Measurements from ENCODE around the gene EXOC6B.

EXOC6B gene

DNA sequence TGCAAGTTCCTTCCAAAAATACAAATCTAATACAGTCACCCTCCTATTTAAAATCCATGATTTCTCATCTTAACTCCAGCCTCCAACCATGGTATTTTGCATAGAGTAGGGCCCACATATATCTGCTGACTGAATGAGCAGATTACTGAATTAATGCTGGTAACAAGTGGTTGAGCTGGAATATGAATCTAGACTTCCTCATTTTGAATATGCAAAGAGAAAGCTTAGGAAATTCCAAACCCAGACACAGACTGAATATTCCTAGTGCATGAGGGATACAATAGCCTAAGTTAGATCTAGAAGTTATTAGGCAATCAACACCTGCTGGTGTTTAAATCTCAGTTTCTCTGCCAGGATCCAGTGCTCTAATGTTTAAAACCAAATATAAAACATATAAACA, 463.1 kb downstream of the EXOC6B start:
- Histone ChIP-seq H3K36me3 (ENCODE audit: control insufficient read depth, insufficient read depth, low read length) (no peaks in the 10 kb centered on the region), H3K4me3 (ENCODE audit: low read depth, low read length) (no peak overlapping the region), H3K27me3 (ENCODE audit: control insufficient read depth, insufficient read depth, low read length) (no peaks in the 10 kb centered on the region), H3K27ac (ENCODE audit: low read depth, low read length) (no peak overlapping the region), H3K9ac (ENCODE audit: low read depth, low read length) (no peak overlapping the region), H3K9me3 (ENCODE audit: control insufficient read depth, insufficient read depth, low read length) (no peaks in the 10 kb centered on the region), H3K4me1 (ENCODE audit: control insufficient read depth, insufficient read depth, low read length) (peaks cover 6% of the 10 kb centered on the region)

DNA sequence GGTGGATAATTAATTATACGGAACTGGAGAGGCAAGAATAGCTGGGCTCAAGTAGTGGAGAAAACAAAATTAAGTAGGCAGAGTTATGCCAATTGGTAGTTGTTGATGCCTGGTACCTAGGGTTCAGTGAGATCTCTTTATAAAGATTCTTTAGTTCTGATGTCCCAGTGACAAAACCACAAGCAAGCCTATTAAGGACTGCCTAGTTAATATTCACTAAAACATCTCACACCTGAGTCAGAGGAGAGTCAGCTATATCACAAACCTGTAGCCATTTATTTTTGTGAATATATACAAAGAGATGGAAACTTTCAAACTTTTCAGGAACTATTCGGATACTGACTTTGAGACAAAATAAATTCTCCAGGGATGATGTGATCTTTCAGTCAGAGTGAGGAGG, 464.3 kb downstream of the EXOC6B start:
- H3K4me1 ChIP-seq (ENCODE audit: control insufficient read depth, insufficient read depth, low read length): no peaks in the 10 kb centered on the region
- H3K36me3 ChIP-seq (ENCODE audit: control insufficient read depth, insufficient read depth, low read length): no peaks in the 10 kb centered on the region
- no peak overlapping the region for H3K27ac ChIP-seq (ENCODE audit: low read depth, low read length)
- H3K4me3 ChIP-seq (ENCODE audit: low read depth, low read length): no peak overlapping the region
- H3K9ac ChIP-seq (ENCODE audit: low read depth, low read length): no peak overlapping the region
- H3K9me3 ChIP-seq (ENCODE audit: control insufficient read depth, insufficient read depth, low read length): no peaks in the 10 kb centered on the region
- H3K27me3 ChIP-seq (ENCODE audit: control insufficient read depth, insufficient read depth, low read length): no peaks in the 10 kb centered on the region

DNA sequence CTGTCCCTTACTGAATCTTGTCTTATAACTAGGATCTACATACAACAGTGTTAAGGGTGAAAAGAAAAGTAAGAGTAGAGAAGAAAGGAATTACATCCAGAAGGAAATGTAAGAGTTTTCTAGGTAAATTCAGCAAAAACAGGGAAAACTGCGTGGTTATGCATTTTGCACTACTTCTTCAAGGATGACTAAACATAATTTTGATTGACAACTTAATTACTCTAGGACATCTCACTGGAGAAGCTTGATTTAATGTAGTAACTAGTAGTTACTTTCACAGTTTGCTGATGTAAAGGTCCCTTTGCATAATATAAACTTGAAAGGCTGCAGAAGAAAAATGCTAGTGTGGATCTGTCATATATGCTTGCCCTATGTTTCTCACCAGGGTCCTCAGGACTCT, 464.8 kb downstream of the EXOC6B start:
- Histone ChIP-seq H3K4me3 (ENCODE audit: low read depth, low read length) (no peak overlapping the region), H3K27me3 (ENCODE audit: control insufficient read depth, insufficient read depth, low read length) (no peaks in the 10 kb centered on the region), H3K27ac (ENCODE audit: low read depth, low read length) (no peak overlapping the region), H3K9me3 (ENCODE audit: control insufficient read depth, insufficient read depth, low read length) (no peaks in the 10 kb centered on the region), H3K4me1 (ENCODE audit: control insufficient read depth, insufficient read depth, low read length) (no peaks in the 10 kb centered on the region), H3K36me3 (ENCODE audit: control insufficient read depth, insufficient read depth, low read length) (no peaks in the 10 kb centered on the region), H3K9ac (ENCODE audit: low read depth, low read length) (no peak overlapping the region)

DNA sequence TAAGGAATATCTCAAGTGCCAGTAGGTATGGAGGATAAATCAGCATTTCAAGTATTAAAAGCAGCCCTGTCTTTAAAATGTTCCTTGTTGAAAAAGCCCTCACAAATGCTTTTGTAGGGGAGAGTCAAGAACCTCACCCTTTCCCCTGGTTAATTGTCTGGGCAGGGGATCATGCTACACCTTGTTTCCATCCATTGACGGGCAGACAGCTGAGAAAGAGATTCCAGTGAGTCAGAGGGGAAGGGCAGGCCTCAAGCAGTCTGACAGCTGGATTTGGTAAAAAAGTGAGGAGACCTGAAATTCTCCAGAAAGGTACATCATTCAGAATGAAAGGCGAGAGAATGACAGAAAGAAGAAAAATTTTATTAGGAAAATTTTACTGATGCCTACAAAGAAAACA, 475.0 kb downstream of the EXOC6B start:
- Histone ChIP-seq H3K9me3 (ENCODE audit: control insufficient read depth, insufficient read depth, low read length) (no peaks in the 10 kb centered on the region), H3K27me3 (ENCODE audit: control insufficient read depth, insufficient read depth, low read length) (no peaks in the 10 kb centered on the region), H3K9ac (ENCODE audit: low read depth, low read length) (no peak overlapping the region), H3K27ac (ENCODE audit: low read depth, low read length) (peak overlapping the region; percentile 70), H3K36me3 (ENCODE audit: control insufficient read depth, insufficient read depth, low read length) (no peaks in the 10 kb centered on the region), H3K4me3 (ENCODE audit: low read depth, low read length) (no peak overlapping the region), H3K4me1 (ENCODE audit: control insufficient read depth, insufficient read depth, low read length) (peaks cover 15% of the 10 kb centered on the region)

DNA sequence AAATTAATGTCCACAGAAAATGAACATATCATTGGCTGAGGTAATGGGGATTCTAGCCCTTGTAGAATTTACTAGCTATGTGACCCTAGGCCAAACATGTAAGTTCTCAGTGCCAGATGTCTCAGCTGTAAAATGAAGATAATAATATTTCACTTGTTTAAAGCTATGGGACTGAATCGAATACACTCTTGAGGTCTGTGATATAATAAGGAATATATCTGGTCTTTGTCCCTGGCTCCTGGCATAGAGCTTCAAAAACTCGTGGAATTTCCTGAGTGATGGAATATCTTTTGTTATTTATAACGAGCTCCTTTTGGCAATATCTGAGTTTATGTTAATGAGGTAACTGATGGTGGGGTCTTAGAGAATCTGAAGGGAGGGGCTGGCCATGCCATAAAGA, 476.8 kb downstream of the EXOC6B start:
- Histone ChIP-seq H3K4me3 (ENCODE audit: low read depth, low read length) (no peak overlapping the region), H3K9me3 (ENCODE audit: control insufficient read depth, insufficient read depth, low read length) (0 out of 2 replicates have a peak, but pooled peaks cover 2% of the 10 kb centered on the region), H3K27ac (ENCODE audit: low read depth, low read length) (no peak overlapping the region), H3K27me3 (ENCODE audit: control insufficient read depth, insufficient read depth, low read length) (no peaks in the 10 kb centered on the region), H3K36me3 (ENCODE audit: control insufficient read depth, insufficient read depth, low read length) (no peaks in the 10 kb centered on the region), H3K4me1 (ENCODE audit: control insufficient read depth, insufficient read depth, low read length) (peaks cover 15% of the 10 kb centered on the region), H3K9ac (ENCODE audit: low read depth, low read length) (no peak overlapping the region)

DNA sequence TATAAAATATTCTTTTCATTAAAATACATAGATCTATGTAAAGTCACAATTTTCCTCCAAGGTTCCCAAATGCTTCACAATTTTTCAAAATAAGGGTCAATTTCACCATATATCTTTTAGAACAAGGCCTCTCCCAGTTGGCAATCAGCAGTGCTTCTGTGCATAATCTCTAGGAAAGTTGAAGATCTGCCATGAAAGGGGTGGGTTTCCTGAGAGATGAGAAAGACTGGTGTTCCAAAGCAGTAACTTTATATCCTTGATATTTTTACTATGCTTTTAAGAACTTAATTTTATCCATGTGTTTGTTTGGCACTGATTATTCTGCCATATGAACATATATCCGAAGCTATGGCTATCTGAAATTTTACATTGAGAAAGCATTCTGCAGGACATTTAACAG, 478.8 kb downstream of the EXOC6B start:
- no peak overlapping the region for H3K4me3 ChIP-seq (ENCODE audit: low read depth, low read length)
- peaks cover 15% of the 10 kb centered on the region for H3K4me1 ChIP-seq (ENCODE audit: control insufficient read depth, insufficient read depth, low read length)
- no peaks in the 10 kb centered on the region for H3K36me3 ChIP-seq (ENCODE audit: control insufficient read depth, insufficient read depth, low read length)
- 0 out of 2 replicates have a peak, but pooled peaks cover 6% of the 10 kb centered on the region for H3K9me3 ChIP-seq (ENCODE audit: control insufficient read depth, insufficient read depth, low read length)
- no peak overlapping the region for H3K9ac ChIP-seq (ENCODE audit: low read depth, low read length)
- no peaks in the 10 kb centered on the region for H3K27me3 ChIP-seq (ENCODE audit: control insufficient read depth, insufficient read depth, low read length)
- H3K27ac ChIP-seq (ENCODE audit: low read depth, low read length): no peak overlapping the region

DNA sequence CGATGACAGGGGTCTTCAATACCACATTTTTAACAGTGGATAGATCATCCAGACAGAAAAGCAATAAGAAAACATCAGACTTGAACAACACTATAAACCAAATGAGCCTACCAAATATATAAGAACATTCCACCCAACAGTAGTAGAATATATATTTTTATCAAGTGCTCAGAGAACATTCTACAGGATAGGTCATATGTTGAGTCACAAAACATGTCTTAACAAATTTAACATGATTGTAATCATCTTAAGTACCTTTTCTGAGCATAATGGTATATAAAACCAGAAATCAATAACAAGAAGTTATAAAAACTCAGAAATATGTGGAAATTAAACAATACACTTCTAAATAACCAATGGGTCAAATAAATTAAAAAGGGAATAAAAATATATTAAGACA, 484.2 kb downstream of the EXOC6B start:
- Histone ChIP-seq H3K27ac (ENCODE audit: low read depth, low read length) (no peak overlapping the region), H3K36me3 (ENCODE audit: control insufficient read depth, insufficient read depth, low read length) (no peaks in the 10 kb centered on the region), H3K4me1 (ENCODE audit: control insufficient read depth, insufficient read depth, low read length) (no peaks in the 10 kb centered on the region), H3K4me3 (ENCODE audit: low read depth, low read length) (no peak overlapping the region), H3K27me3 (ENCODE audit: control insufficient read depth, insufficient read depth, low read length) (no peaks in the 10 kb centered on the region), H3K9me3 (ENCODE audit: control insufficient read depth, insufficient read depth, low read length) (0 out of 2 replicates have a peak, but pooled peaks cover 6% of the 10 kb centered on the region), H3K9ac (ENCODE audit: low read depth, low read length) (no peak overlapping the region)

DNA sequence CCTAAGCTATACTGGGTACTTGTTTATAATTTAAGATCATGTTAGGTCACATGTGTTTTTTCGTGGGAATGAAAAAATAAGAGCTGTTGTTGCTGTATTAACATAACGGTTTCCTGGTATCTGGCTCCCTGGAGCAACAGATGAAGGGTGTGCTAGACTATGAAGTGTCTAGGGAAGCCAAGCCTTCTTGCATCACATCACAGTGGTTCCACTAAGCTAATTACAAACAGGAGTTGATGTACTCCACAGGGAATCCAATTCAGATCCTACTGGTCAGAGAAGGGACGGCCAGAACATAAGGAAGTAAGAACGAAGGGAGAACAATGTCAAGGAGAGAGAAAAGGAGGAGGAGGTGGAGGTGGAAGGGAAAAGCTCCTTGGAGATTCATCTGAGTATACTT, 485.2 kb downstream of the EXOC6B start:
- Histone ChIP-seq H3K36me3 (ENCODE audit: control insufficient read depth, insufficient read depth, low read length) (no peaks in the 10 kb centered on the region), H3K9ac (ENCODE audit: low read depth, low read length) (no peak overlapping the region), H3K4me3 (ENCODE audit: low read depth, low read length) (no peak overlapping the region), H3K27ac (ENCODE audit: low read depth, low read length) (no peak overlapping the region), H3K9me3 (ENCODE audit: control insufficient read depth, insufficient read depth, low read length) (0 out of 2 replicates have a peak, but pooled peaks cover 6% of the 10 kb centered on the region), H3K4me1 (ENCODE audit: control insufficient read depth, insufficient read depth, low read length) (no peaks in the 10 kb centered on the region), H3K27me3 (ENCODE audit: control insufficient read depth, insufficient read depth, low read length) (no peaks in the 10 kb centered on the region)

DNA sequence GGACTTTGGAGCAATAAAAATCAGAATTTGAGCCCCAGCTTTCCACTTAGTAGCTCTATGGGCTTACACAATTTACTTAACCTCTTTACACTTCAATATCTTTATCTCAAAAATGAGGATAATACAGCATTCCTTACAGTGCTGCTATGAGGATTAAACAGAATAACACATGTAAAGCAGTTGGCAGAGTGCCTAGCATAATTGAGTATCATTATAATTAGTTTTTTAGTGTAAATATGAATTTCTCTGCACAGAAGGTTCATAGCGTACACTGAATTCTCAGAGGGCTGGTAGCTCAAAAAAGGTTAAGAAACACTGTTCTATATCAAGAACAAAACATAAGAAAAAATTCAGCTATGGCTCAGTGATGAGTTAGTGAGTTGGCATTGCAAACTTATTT, 487.8 kb downstream of the EXOC6B start:
- H3K27me3 ChIP-seq (ENCODE audit: control insufficient read depth, insufficient read depth, low read length): no peaks in the 10 kb centered on the region
- H3K9ac ChIP-seq (ENCODE audit: low read depth, low read length): no peak overlapping the region
- no peaks in the 10 kb centered on the region for H3K4me1 ChIP-seq (ENCODE audit: control insufficient read depth, insufficient read depth, low read length)
- H3K9me3 ChIP-seq (ENCODE audit: control insufficient read depth, insufficient read depth, low read length): no peaks in the 10 kb centered on the region
- no peak overlapping the region for H3K27ac ChIP-seq (ENCODE audit: low read depth, low read length)
- H3K4me3 ChIP-seq (ENCODE audit: low read depth, low read length): no peak overlapping the region
- no peaks in the 10 kb centered on the region for H3K36me3 ChIP-seq (ENCODE audit: control insufficient read depth, insufficient read depth, low read length)

DNA sequence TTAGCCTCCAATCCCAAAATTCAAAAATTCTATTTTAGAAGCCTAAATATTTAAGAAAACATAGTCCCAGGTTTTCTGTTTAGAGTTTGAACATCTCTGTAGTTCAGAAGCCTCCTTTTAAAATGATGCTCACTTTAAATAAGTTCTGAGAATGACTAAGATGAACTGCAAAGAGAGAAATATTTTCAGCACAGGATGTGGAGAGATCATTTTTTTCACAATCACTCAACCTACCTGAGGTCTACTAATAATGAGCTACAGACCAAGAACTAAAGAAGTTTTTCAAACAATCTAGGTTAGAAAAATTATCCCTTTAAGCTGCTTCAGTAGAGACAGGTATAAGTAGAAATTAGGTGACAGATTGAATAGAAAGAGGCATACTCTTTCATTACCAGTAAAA, 493.1 kb downstream of the EXOC6B start:
- Histone ChIP-seq H3K4me3 (ENCODE audit: low read depth, low read length) (no peak overlapping the region), H3K9me3 (ENCODE audit: control insufficient read depth, insufficient read depth, low read length) (no peaks in the 10 kb centered on the region), H3K27me3 (ENCODE audit: control insufficient read depth, insufficient read depth, low read length) (no peaks in the 10 kb centered on the region), H3K4me1 (ENCODE audit: control insufficient read depth, insufficient read depth, low read length) (0 out of 2 replicates have a peak, but pooled peaks cover 2% of the 10 kb centered on the region), H3K9ac (ENCODE audit: low read depth, low read length) (no peak overlapping the region), H3K27ac (ENCODE audit: low read depth, low read length) (no peak overlapping the region), H3K36me3 (ENCODE audit: control insufficient read depth, insufficient read depth, low read length) (no peaks in the 10 kb centered on the region)

DNA sequence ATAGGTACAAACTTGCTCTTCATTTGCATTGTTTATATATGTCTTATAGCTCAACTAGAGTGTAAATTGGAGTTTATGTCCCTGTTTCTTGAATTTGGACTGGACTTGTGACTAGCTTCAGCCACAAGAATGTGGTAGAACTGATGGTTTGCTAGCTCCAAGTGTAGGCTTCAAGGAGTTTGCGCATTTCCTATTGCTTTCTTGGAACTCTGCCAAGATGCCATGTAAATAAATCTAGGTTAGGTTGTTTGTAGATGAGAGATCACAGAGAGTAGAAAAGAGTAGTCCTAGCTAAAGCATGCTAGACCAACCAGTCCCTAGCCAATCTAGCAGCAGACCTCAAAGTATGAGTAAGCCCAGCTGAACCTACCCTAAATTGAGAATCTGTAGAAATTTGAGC, 495.2 kb downstream of the EXOC6B start:
- Histone ChIP-seq H3K36me3 (ENCODE audit: control insufficient read depth, insufficient read depth, low read length) (no peaks in the 10 kb centered on the region), H3K27me3 (ENCODE audit: control insufficient read depth, insufficient read depth, low read length) (no peaks in the 10 kb centered on the region), H3K9ac (ENCODE audit: low read depth, low read length) (no peak overlapping the region), H3K27ac (ENCODE audit: low read depth, low read length) (no peak overlapping the region), H3K4me1 (ENCODE audit: control insufficient read depth, insufficient read depth, low read length) (0 out of 2 replicates have a peak, but pooled peaks cover 2% of the 10 kb centered on the region), H3K4me3 (ENCODE audit: low read depth, low read length) (no peak overlapping the region), H3K9me3 (ENCODE audit: control insufficient read depth, insufficient read depth, low read length) (no peaks in the 10 kb centered on the region)

DNA sequence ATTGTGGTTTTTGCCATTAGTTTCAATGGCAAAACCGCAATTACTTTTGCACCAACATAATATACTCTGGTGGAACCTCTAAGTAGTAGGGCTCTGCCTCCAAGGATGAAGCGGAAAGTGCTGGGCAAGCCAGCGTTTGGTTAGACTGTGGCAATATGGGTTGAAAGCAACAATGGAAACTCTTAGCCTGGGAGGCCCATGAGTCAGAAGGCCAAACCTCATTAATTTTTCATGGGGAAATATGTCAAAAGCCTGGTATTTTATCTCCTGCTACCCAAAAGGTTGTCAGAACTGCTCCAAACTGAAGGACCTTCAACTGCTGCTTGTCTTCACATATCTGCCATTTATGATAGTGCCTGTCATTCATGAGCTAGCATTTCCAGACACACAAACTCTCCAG, 499.1 kb downstream of the EXOC6B start:
- H3K27ac ChIP-seq (ENCODE audit: low read depth, low read length): no peak overlapping the region
- H3K9me3 ChIP-seq (ENCODE audit: control insufficient read depth, insufficient read depth, low read length): no peaks in the 10 kb centered on the region

More for the DNA sequence above, 499.1 kb downstream of the EXOC6B start:
- no peaks in the 10 kb centered on the region for H3K27me3 ChIP-seq (ENCODE audit: control insufficient read depth, insufficient read depth, low read length)
- no peaks in the 10 kb centered on the region for H3K36me3 ChIP-seq (ENCODE audit: control insufficient read depth, insufficient read depth, low read length)
- no peak overlapping the region for H3K9ac ChIP-seq (ENCODE audit: low read depth, low read length)
- 0 out of 2 replicates have a peak, but pooled peaks cover 2% of the 10 kb centered on the region for H3K4me1 ChIP-seq (ENCODE audit: control insufficient read depth, insufficient read depth, low read length)
- no peak overlapping the region for H3K4me3 ChIP-seq (ENCODE audit: low read depth, low read length)

Data from HUES48 (cell line).